Neural cell (in vitro differentiated cells): ENCODE data around the gene HDAC7.

ENCODE experiments used
- CTCF ChIP-seq: fragments of 450-650 bp; IDR thresholded peaks from 2 replicates; pipeline ENCODE4 v1.5.1; 2014; ENCODE audit warnings: antibody characterized with exemption, mild to moderate bottlenecking, moderate library complexity; ENCODE audit not compliant: poor library complexity, severe bottlenecking
- POLR2AphosphoS5 ChIP-seq: IDR thresholded peaks from 2 replicates; pipeline ENCODE4 v1.6.1; 2012
- SMC3 ChIP-seq: fragments of 450-650 bp; conservative IDR thresholded peaks from 2 replicates; pipeline ENCODE4 v1.6.1; 2014; ENCODE audit warnings: antibody characterized with exemption, mild to moderate bottlenecking, moderate library complexity; ENCODE audit not compliant: poor library complexity
- TAF1 ChIP-seq: IDR thresholded peaks from 2 replicates; pipeline ENCODE4 v1.6.1; 2012; ENCODE audit warnings: low read depth

- no peak for TF ChIP-seq POLR2AphosphoS5
- TF ChIP-seq TAF1, result no peak
- no peak for TF ChIP-seq CTCF
- no peak for TF ChIP-seq SMC3
These were observed 10.9 kb downstream of the HDAC7 start for GRCh38 chr12:47808574-47809365.
